Pancreas (tissue), 10 donors: ENCODE results near the gene FERMT3. TPM values are rescaled to one million over a fixed set of nuclear protein-coding genes. Genes with fewer than 3 reads are reported as not detected.
"Not testable (repeated sequence)": the region's sequence is repeated elsewhere in the genome, so short reads cannot be mapped to it uniquely, and the experiment has no call there.

Source experiments
- ATAC-seq, 4 donors: fragments of 200-7000 bp; cut with Tn5 transposase; one replicate each; pipeline versions ENCODE4 v1.8.0 to v1.9.1; 2020; ENCODE audit warnings: mild to moderate bottlenecking in 4 of 4, moderate library complexity in 4 of 4
- DNase-seq, 6 donors: peaks; one replicate each; pipeline ENCODE4 v3.0.0-alpha.2; 2020
- FAIRE-seq: peaks from 2 replicates; lab custom pipeline; 2012; peaks lifted over from hg19 to GRCh38; lab: Jason Lieb, UNC
- H3K27ac ChIP-seq, 4 donors: fragments of 200-600 bp; sonication (generic); 1 replicate in 3 of 4; 2 replicates in 1 of 4; pipeline versions ENCODE4 v1.5.0 to v1.8.0; 2020
- H3K27me3 ChIP-seq, 4 donors: fragments of 200-600 bp; one replicate each; pipeline ENCODE4 v1.8.0; 2021
- H3K36me3 ChIP-seq, 3 donors: fragments of 200-600 bp; sonication (generic) in 1 of 3; one replicate each; pipeline versions ENCODE4 v1.5.0 to v1.8.0; 2020 to 2021
- H3K4me1 ChIP-seq, 3 donors: fragments of 200-600 bp; one replicate each; pipeline ENCODE4 v1.8.0; 2021
- H3K4me3 ChIP-seq, 4 donors: fragments of 200-600 bp; sonication (generic) in 2 of 4; one replicate each; pipeline versions ENCODE4 v1.5.0 to v1.8.0; 2020 to 2021
- H3K9me3 ChIP-seq, 4 donors: fragments of 200-600 bp; one replicate each; pipeline ENCODE4 v1.8.0; 2021
- CTCF ChIP-seq, 4 donors: fragments of 200-600 bp; sonication (generic) in 3 of 4; IDR thresholded peaks; one replicate each; pipeline versions ENCODE4 v1.5.0 to v1.8.0; 2021; ENCODE audit warnings: antibody characterized with exemption in 4 of 4
- WGBS, 2 donors: extraction: QIAGEN DNeasy Blood & Tissue Kit; methylation state at CpG; one replicate each; pipeline ENCODE4 v1.1.7; 2013; 5-methylcytosine and 5-hydroxymethylcytosine counted together
- intact Hi-C, 3 donors: fragments of 100-400 bp; cut with DNase I; formaldehyde crosslinking; loops; one replicate each; pipeline versions ENCODE4 v1.11.1 to v1.14.2; 2022
- polyA plus RNA-seq, 2 donors: library from polyadenylated mRNA; stranded (reverse); fragments of 200-250 nt; gene quantifications; one replicate each; pipeline ENCODE4 v1.2.3, GENCODE V29; 2013
- total RNA-seq, 6 donors: library from RNA; stranded (reverse); fragmentation: NEBNext Ultra II Directional in 4 of 6; extraction: Animal tissue kit (Norgen Biotek cat#: 25700) in 4 of 6; gene quantifications; one replicate each; pipeline versions ENCODE4 v1.2.1 to v1.2.4, GENCODE V29; 2021 to 2023
- donor health status: healthy with polysubstance abuse.
- donor health status: DM: no; HTN: no; CAD: no; lungs with moderate emphysema.
- donor health status: DM: no; HTN: no; CAD: no.
- donor health status: control.
- donor health status: control.
- donor health status: Bipolar disorder and iron deficiency.
- donor health status: DM: yes; HTN: yes; CAD: no.
- donor health status: DM: no; HTN: no; CAD: no.
- donor health status: DM: no; HTN: no; CAD: no.
- donor health status: DM: yes; HTN: yes; CAD: no.

Gene FERMT3
- total and polyA plus RNA-seq, 8 donors: 1.9 to 16.3 (median 9.1) TPM

DNA sequence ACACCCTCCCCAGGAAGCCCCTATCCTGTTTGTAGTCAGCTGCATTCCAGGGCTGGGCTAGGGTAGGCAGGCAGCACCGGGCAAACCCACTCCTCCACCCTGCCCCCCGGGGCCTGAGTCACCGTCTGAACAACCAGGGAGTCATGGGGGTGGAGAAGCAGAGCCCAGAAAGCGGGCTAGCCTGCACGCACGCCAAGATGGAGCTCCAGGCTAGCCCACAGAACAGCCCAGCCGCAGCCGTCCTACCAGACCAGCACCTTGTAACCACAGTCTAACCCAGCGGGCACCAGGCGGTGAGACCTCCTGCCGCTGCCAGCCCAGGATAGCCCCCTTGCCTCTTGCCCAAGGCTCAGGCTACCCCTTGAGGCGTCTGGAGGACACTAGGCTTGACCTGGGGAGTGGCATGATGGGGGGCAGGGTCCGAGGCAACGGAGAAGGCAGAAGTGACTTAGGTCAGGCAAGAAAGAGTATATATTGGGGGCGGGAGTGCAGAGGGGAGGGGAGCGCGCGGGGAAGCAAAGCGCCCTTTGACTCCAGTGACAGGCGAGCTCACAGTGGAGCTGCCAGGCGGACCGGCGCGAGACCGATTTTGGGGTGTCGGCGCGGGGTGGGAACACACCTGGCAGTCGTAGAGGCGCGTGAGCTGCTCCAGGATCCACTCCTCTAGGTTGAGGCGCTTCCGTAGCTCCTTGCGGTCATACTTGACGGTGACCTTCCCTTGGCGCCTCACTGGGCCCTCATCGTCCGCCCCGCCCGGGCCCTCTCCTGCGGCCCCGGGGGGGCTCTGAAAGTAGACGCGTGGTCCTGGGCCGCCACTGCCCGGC is 39.5 kb downstream of the FERMT3 start:
- Histone ChIP-seq H3K4me1 (peaks cover 0 to 24% (median 17%) of the 10 kb centered on the region in 3 donors), H3K9me3 (no peaks in the 10 kb centered on the region), H3K27me3 (no peaks in the 10 kb centered on the region), H3K4me3 (peak overlapping the region; percentile 35 to 75 (median 62)), H3K27ac (peak overlapping the region; percentile 76 to 89 (median 83)), H3K36me3 (no peaks in the 10 kb centered on the region)
- no peak for TF ChIP-seq CTCF (IDR thresholded peaks at IDR 0.05)
- WGBS, 2 donors: 1% methylated on average over 31 to 46 of the region's 46 CpGs
- FAIRE-seq (no peak), DNase-seq (peak; percentile 84 to 92 (median 88)), ATAC-seq (peak; percentile 8 to 22 (median 17))
- intact Hi-C loops: no loop called here

- ATAC-seq: peak in 1 of 4 donors; percentile 0
- 0% methylated on average over 16 to 43 of the region's 43 CpGs for WGBS, 2 donors
- H3K9me3 ChIP-seq, H3K27me3 ChIP-seq, DNase-seq, H3K36me3 ChIP-seq, FAIRE-seq, intact Hi-C loops: not testable (repeated sequence)
- Histone ChIP-seq H3K27ac (peak overlapping the region; percentile 76 to 89 (median 83)), H3K4me3 (peak overlapping the region in 3 of 4 donors; percentile 35 to 70 (median 54)), H3K4me1 (peaks cover 0 to 24% (median 17%) of the 10 kb centered on the region in 3 donors)
Measured at GRCh38 chr11:64246621-64246870, 40.0 kb downstream of the FERMT3 start.

DNA sequence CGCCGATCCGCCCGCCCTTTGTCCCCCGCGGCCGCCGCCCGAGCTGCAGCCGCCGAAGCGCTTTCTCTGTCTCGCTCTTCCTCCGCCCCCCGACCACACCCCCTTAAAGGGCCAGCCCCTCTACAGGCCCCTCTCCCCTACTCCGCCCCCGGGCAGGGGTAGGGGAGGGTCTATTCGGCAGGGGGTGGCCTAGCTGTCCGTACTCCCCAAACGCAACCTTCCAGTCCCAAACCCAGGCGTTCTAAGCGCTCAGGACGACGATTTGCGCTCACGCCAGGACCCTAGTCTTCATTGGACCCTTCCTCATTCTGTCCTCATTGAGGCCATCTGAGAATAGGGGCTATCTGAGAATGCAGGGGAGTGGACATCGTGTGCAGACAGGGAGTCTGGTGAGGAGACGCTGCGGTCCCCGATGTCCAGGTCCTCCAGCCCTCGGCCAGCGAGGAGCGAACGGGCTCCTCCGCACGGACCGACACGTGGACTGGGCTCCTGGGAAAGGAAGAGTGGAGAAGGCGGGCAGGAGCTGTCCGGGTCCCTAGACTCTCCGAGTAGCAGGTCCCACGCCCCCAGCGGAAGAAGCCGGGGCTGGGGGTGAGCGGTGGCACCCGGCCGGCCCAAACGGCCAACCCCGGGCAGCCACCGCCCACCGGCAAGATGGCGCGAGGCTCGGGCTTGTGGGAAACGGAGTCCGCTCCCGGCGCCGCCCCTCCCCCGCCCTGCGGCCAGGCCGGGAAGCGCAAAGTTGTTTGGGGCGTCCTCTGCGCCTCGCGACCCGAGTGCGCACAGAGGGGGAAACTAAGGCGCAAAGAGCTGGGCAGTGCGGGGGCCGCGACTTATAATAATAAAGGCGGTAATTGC is 40.6 kb downstream of the FERMT3 start, which contains the start of gene PPP1R14B:
Gene PPP1R14B, minus strand, starts transcription at position 73 of the 858 bp plus-strand sequence. CDS start 270 bp downstream, outside the sequence.
- Histone ChIP-seq H3K36me3 (no peaks in the 10 kb centered on the region), H3K27me3 (no peaks in the 10 kb centered on the region), H3K9me3 (no peaks in the 10 kb centered on the region), H3K4me1 (peaks cover 0 to 24% (median 17%) of the 10 kb centered on the region in 3 donors), H3K27ac (peak within 1 kb of the TSS; percentile 76 to 89 (median 83)), H3K4me3 (peak within 1 kb of the TSS; percentile 35 to 75 (median 62))
- peak; percentile 55 to 74 (median 68) for ATAC-seq
- intact Hi-C loops: no loop called here
- no peak for FAIRE-seq
- peak in 1 of 4 donors; percentile 5 for TF ChIP-seq CTCF (IDR thresholded peaks at IDR 0.05)
- peak; percentile 84 to 95 (median 90) for DNase-seq
- 0% methylated on average over 56 to 73 of the region's 74 CpGs for WGBS, 2 donors

DNA sequence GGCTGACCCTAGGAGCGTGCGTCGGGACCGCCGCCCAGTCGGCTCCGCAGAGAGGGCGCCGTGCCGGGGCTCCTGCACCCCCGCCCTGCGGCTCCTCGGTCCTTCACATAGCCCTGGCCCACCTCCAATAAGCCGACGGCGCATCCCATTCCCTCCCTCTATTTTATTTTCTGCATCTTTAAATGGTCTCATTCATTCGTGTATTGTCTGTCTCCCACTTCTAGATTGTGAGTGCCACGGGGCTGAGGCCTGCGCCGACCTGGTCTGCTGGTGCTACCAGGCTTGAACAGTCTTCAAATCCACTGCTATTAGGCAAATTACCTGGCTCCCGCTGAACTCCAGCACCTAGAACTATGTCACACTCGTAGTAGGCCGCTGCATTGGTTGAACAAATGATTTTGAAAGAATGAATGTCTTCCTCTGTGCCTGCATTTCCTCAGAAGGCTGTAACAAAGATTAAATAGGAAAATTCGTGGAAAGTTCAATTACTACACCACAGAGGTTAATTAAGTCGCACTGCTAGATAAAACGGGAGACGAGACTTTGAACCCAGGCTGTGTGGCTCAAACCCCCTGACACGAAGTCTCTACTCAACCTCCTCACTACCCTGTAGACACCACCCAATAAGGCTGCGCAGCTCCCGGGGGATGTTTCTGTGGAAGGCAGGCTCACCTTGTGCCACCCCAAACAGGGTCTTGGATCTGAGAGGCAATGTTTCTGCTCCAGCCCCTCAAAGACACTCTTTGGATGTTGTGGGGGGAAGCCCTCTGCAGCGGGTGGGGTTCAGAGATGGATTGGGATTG is 41.4 kb downstream of the FERMT3 start:
- TF ChIP-seq CTCF (IDR thresholded peaks at IDR 0.05): no peak
- DNase-seq (no peak), ATAC-seq (no peak), FAIRE-seq (no peak)
- peak overlapping the region in 2 of 4 donors; percentile 72 to 85 for H3K27ac ChIP-seq
- no peaks in the 10 kb centered on the region for H3K27me3 ChIP-seq
- no peaks in the 10 kb centered on the region for H3K36me3 ChIP-seq
- peak overlapping the region; percentile 35 to 70 (median 48) for H3K4me3 ChIP-seq
- intact Hi-C loops: no loop called here
- no peaks in the 10 kb centered on the region for H3K9me3 ChIP-seq
- peaks cover 0 to 19% (median 11%) of the 10 kb centered on the region in 3 donors for H3K4me1 ChIP-seq
- WGBS, 2 donors: 32 to 36% methylated on average over 30 to 31 of the region's 31 CpGs
